HEK293 (cell line): Measurements from ENCODE around the gene NEK11.

Experiments
- CTCF ChIA-PET: fragments of 350-600 bp; formaldehyde crosslinking; extraction: SDS; loops from one replicate; lab custom pipeline; 2021; ENCODE audit warnings: antibody characterized with exemption; lab: Yijun Ruan, JAX
- POLR2A ChIA-PET: fragments of 300-600 bp; formaldehyde crosslinking; extraction: SDS; loops from one replicate; lab custom pipeline; 2020; ENCODE audit warnings: antibody characterized with exemption, inconsistent platforms; lab: Yijun Ruan, JAX
- H3K27ac ChIP-seq: fragments of 200-500 bp; sonication (Bioruptor generic); 2 replicates; pipeline ENCODE4 v1.5.1; 2014; ENCODE audit warnings: low read depth, low read length, control low read depth, inconsistent platforms; ENCODE audit errors: extremely low read depth
- H3K36me3 ChIP-seq, 2 experiments: fragments of 200-500 bp in 1 of 2; sonication (Bioruptor generic) in 1 of 2; 1 replicate in 1 of 2; 2 replicates in 1 of 2; pipeline ENCODE4 v1.5.1; 2014 to 2017; ENCODE audit warnings: inconsistent platforms in 2 of 2, low read length in 2 of 2; ENCODE audit not compliant: control insufficient read depth in 2 of 2, insufficient read depth in 1 of 2
- H3K4me1 ChIP-seq: fragments of 200-500 bp; sonication (Bioruptor generic); 2 replicates; pipeline ENCODE4 v1.5.1; 2014; ENCODE audit warnings: mild to moderate bottlenecking, low read length, inconsistent platforms; ENCODE audit not compliant: control insufficient read depth, insufficient read depth
- H3K4me3 ChIP-seq: 2 replicates; pipeline ENCODE4 v1.5.1; 2011; ENCODE audit warnings: low read depth, mild to moderate bottlenecking, control low read depth, low read length, moderate library complexity
- H3K9me3 ChIP-seq: fragments of 200-500 bp; sonication (Bioruptor generic); 2 replicates; pipeline ENCODE4 v1.5.1; 2014; ENCODE audit warnings: low read depth, low read length, inconsistent platforms; ENCODE audit not compliant: control insufficient read depth, insufficient read depth
- PRDM1 ChIP-seq: fragments of 450-650 bp; formaldehyde crosslinking; IDR thresholded peaks from 2 replicates; pipeline ENCODE4; 2016; ENCODE audit warnings: missing biosample characterization, missing genetic modification characterization
- SP7 ChIP-seq: fragments of 450-650 bp; formaldehyde crosslinking; IDR thresholded peaks from 2 replicates; pipeline ENCODE4 v1.5.1; 2016; ENCODE audit warnings: missing biosample characterization, missing genetic modification characterization
- ZBTB17 ChIP-seq: fragments of 450-650 bp; formaldehyde crosslinking; IDR thresholded peaks from 2 replicates; pipeline ENCODE4 v1.5.1; 2016; ENCODE audit warnings: missing biosample characterization, missing genetic modification characterization
- ZEB2 ChIP-seq: fragments of 450-650 bp; formaldehyde crosslinking; IDR thresholded peaks from 2 replicates; pipeline ENCODE4 v1.5.1; 2016; ENCODE audit warnings: missing biosample characterization, missing genetic modification characterization
- ZNF114 ChIP-seq: fragments of 450-650 bp; formaldehyde crosslinking; IDR thresholded peaks from 2 replicates; pipeline ENCODE4 v1.5.0; 2017; ENCODE audit warnings: missing biosample characterization, missing genetic modification characterization
- ZNF157 ChIP-seq: fragments of 450-650 bp; formaldehyde crosslinking; IDR thresholded peaks from 2 replicates; pipeline ENCODE4 v1.5.1; 2016; ENCODE audit warnings: missing biosample characterization, missing genetic modification characterization
- ZNF169 ChIP-seq: fragments of 450-650 bp; formaldehyde crosslinking; IDR thresholded peaks from 2 replicates; pipeline ENCODE4 v1.5.1; 2016; ENCODE audit warnings: missing biosample characterization, missing genetic modification characterization
- ZNF391 ChIP-seq: fragments of 450-650 bp; formaldehyde crosslinking; IDR thresholded peaks from 2 replicates; pipeline ENCODE4 v1.5.1; 2016; ENCODE audit warnings: low read depth, missing biosample characterization, missing genetic modification characterization, borderline replicate concordance
- TF ChIP-seq, protein P1 (sequence below): fragments of 450-650 bp; formaldehyde crosslinking; IDR thresholded peaks from 2 replicates; pipeline ENCODE4 v1.5.1; 2017; ENCODE audit warnings: missing biosample characterization, missing genetic modification characterization
- TF ChIP-seq, protein P2 (sequence below): fragments of 450-650 bp; formaldehyde crosslinking; IDR thresholded peaks from 2 replicates; pipeline ENCODE4 v1.5.1; 2016; ENCODE audit warnings: missing biosample characterization, missing genetic modification characterization
- TF ChIP-seq, protein P3 (sequence below): sonication (generic); formaldehyde crosslinking; IDR thresholded peaks from 2 replicates; pipeline ENCODE4 v1.8.1; 2022; ENCODE audit warnings: mild to moderate bottlenecking, moderate library complexity, missing genetic modification reagents
- TF ChIP-seq, protein P4 (sequence below): fragments of 450-650 bp; formaldehyde crosslinking; IDR thresholded peaks from 2 replicates; pipeline ENCODE4 v1.5.1; 2016; ENCODE audit warnings: missing biosample characterization, missing genetic modification characterization, borderline replicate concordance
- TF ChIP-seq, protein P5 (sequence below): fragments of 450-650 bp; formaldehyde crosslinking; conservative IDR thresholded peaks from 2 replicates; pipeline ENCODE4 v1.5.1; 2016; ENCODE audit warnings: low read depth, missing biosample characterization, missing genetic modification characterization
- TF ChIP-seq, protein P6 (sequence below): fragments of 450-650 bp; formaldehyde crosslinking; IDR thresholded peaks from 2 replicates; pipeline ENCODE4 v1.5.1; 2016; ENCODE audit warnings: missing biosample characterization, missing genetic modification characterization

NEK11 gene

DNA sequence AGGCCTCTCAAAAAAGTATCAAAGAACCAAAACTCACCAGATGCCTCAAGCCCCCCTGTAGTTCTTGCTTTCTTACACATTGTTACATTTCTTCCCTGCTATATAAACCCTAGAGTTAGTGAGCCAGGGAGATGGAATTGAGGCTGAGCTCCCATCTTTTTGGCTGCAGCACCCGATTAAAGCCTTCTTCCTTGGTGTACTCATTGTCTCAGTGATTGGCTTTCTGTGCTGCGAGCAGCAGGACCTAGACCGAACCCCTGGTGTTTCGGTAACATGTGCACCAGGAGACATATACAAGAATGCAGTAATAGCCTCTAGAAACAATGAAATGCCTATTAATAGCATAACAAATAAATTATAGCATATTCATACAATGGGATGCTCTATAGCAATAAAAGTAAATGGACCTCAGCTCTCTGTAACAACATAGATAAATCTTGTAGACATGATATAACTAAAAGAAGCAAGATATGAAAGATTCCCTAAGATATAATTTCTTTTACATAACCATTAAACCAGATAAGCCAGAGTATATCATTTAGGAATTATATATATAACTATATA lies 174.0 kb downstream of the NEK11 start:
- no peak for TF ChIP-seq ZNF391 (tag by site-specific recombination)
- TF ChIP-seq, protein P1, sequence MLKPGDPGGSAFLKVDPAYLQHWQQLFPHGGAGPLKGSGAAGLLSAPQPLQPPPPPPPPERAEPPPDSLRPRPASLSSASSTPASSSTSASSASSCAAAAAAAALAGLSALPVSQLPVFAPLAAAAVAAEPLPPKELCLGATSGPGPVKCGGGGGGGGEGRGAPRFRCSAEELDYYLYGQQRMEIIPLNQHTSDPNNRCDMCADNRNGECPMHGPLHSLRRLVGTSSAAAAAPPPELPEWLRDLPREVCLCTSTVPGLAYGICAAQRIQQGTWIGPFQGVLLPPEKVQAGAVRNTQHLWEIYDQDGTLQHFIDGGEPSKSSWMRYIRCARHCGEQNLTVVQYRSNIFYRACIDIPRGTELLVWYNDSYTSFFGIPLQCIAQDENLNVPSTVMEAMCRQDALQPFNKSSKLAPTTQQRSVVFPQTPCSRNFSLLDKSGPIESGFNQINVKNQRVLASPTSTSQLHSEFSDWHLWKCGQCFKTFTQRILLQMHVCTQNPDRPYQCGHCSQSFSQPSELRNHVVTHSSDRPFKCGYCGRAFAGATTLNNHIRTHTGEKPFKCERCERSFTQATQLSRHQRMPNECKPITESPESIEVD (tag by site-specific recombination), result no peak
- H3K4me1 ChIP-seq, result no peaks in the 10 kb centered on the region
- ChIA-PET POLR2A (no interaction called here), CTCF (interaction anchor here (0.7 kb wide), 1 partner anchor 128 kb away, joined by 3 read pairs; no protein-coding TSS in a partner anchor)
- no peaks in the 10 kb centered on the region for H3K36me3 ChIP-seq
- H3K27ac ChIP-seq, result no peak overlapping the region
- H3K9me3 ChIP-seq, result no peaks in the 10 kb centered on the region
- no peak overlapping the region for H3K4me3 ChIP-seq

DNA sequence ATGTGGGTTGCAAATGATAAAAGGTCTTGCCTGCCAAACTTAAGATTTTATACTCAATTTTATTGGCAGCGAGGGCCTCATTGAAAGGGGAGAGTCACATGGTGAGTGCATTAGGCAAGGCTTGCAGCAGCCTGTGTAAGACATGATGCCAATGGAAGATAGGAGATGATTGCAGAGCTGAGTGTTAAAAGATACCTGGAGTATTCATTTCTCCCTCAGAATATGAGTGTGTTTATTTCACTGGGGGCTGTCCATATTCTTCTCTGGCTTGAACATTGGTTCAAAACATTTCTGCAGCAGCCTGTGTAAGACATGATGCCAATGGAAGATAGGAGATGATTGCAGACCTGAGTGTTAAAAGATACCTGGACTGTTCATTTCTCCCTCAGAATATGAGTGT lies 189.7 kb downstream of the NEK11 start:
- TF ChIP-seq, protein P2, sequence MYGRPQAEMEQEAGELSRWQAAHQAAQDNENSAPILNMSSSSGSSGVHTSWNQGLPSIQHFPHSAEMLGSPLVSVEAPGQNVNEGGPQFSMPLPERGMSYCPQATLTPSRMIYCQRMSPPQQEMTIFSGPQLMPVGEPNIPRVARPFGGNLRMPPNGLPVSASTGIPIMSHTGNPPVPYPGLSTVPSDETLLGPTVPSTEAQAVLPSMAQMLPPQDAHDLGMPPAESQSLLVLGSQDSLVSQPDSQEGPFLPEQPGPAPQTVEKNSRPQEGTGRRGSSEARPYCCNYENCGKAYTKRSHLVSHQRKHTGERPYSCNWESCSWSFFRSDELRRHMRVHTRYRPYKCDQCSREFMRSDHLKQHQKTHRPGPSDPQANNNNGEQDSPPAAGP (tag by site-specific recombination), result no peak
- TF ChIP-seq ZNF169 (tag by site-specific recombination) (no peak), ZNF157 (no peak), SP7 (tag by site-specific recombination) (no peak), ZBTB17 (tag by site-specific recombination) (0 out of 2 replicates have a peak, but pooled peaks have one; percentile 36)
- TF ChIP-seq, protein P3, sequence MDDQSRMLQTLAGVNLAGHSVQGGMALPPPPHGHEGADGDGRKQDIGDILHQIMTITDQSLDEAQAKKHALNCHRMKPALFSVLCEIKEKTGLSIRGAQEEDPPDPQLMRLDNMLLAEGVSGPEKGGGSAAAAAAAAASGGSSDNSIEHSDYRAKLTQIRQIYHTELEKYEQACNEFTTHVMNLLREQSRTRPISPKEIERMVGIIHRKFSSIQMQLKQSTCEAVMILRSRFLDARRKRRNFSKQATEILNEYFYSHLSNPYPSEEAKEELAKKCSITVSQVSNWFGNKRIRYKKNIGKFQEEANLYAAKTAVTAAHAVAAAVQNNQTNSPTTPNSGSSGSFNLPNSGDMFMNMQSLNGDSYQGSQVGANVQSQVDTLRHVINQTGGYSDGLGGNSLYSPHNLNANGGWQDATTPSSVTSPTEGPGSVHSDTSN (CRISPR knock-in tag), result no peak
- H3K4me1 ChIP-seq, result peaks cover 10% of the 10 kb centered on the region
- ChIA-PET POLR2A (interaction anchor here (1.1 kb wide), 1 partner anchor 165 kb away, joined by 3 read pairs; the partner anchor contains the start of gene NUDT16), CTCF (interaction anchor here (0.6 to 0.7 kb wide), 2 partner anchors 83 to 620 kb away, joined by 3 to 4 read pairs; no protein-coding TSS in a partner anchor)
- no peak overlapping the region for H3K27ac ChIP-seq
- H3K4me3 ChIP-seq, result no peak overlapping the region
- H3K36me3 ChIP-seq, result no peaks in the 10 kb centered on the region
- no peaks in the 10 kb centered on the region for H3K9me3 ChIP-seq

DNA sequence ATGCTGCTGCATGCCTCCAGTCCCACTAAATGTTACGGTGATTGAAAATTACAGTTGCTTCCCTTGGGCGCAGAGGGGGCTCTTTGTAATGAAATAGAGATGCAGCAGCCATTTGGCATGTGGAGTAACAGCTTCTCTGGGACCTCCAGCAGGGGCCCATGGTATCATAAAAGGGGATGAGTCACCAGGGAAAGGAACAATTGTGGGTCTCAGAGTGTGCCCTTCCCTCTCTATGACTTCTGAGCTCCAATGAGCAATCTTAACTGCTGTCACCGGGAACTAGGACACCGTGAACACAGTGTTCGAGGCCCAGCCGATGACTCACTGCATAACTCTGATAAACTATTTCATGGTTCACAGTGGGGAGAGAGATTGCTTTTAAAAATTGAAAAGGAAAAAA lies 190.1 kb downstream of the NEK11 start:
- Histone ChIP-seq H3K36me3 (no peaks in the 10 kb centered on the region), H3K4me1 (peaks cover 10% of the 10 kb centered on the region), H3K27ac (no peak overlapping the region), H3K4me3 (no peak overlapping the region), H3K9me3 (no peaks in the 10 kb centered on the region)
- POLR2A ChIA-PET, result interaction anchor here (1.1 kb wide), 1 partner anchor 165 kb away, joined by 3 read pairs; the partner anchor contains the start of gene NUDT16
- CTCF ChIA-PET, result interaction anchor here (0.7 kb wide), 1 partner anchor 83 kb away, joined by 4 read pairs; no protein-coding TSS in a partner anchor
- TF ChIP-seq ZNF114 (tag by site-specific recombination) (no peak), PRDM1 (tag by site-specific recombination) (peak; percentile 32; the same call in 1 of the 2 replicates), ZEB2 (tag by site-specific recombination) (peak; percentile 72)
- TF ChIP-seq, protein P4, sequence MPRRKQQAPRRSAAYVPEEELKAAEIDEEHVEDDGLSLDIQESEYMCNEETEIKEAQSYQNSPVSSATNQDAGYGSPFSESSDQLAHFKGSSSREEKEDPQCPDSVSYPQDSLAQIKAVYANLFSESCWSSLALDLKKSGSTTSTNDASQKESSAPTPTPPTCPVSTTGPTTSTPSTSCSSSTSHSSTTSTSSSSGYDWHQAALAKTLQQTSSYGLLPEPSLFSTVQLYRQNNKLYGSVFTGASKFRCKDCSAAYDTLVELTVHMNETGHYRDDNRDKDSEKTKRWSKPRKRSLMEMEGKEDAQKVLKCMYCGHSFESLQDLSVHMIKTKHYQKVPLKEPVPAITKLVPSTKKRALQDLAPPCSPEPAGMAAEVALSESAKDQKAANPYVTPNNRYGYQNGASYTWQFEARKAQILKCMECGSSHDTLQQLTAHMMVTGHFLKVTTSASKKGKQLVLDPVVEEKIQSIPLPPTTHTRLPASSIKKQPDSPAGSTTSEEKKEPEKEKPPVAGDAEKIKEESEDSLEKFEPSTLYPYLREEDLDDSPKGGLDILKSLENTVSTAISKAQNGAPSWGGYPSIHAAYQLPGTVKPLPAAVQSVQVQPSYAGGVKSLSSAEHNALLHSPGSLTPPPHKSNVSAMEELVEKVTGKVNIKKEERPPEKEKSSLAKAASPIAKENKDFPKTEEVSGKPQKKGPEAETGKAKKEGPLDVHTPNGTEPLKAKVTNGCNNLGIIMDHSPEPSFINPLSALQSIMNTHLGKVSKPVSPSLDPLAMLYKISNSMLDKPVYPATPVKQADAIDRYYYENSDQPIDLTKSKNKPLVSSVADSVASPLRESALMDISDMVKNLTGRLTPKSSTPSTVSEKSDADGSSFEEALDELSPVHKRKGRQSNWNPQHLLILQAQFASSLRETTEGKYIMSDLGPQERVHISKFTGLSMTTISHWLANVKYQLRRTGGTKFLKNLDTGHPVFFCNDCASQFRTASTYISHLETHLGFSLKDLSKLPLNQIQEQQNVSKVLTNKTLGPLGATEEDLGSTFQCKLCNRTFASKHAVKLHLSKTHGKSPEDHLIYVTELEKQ (tag by site-specific recombination), result peak; percentile 53
- TF ChIP-seq, protein P5, sequence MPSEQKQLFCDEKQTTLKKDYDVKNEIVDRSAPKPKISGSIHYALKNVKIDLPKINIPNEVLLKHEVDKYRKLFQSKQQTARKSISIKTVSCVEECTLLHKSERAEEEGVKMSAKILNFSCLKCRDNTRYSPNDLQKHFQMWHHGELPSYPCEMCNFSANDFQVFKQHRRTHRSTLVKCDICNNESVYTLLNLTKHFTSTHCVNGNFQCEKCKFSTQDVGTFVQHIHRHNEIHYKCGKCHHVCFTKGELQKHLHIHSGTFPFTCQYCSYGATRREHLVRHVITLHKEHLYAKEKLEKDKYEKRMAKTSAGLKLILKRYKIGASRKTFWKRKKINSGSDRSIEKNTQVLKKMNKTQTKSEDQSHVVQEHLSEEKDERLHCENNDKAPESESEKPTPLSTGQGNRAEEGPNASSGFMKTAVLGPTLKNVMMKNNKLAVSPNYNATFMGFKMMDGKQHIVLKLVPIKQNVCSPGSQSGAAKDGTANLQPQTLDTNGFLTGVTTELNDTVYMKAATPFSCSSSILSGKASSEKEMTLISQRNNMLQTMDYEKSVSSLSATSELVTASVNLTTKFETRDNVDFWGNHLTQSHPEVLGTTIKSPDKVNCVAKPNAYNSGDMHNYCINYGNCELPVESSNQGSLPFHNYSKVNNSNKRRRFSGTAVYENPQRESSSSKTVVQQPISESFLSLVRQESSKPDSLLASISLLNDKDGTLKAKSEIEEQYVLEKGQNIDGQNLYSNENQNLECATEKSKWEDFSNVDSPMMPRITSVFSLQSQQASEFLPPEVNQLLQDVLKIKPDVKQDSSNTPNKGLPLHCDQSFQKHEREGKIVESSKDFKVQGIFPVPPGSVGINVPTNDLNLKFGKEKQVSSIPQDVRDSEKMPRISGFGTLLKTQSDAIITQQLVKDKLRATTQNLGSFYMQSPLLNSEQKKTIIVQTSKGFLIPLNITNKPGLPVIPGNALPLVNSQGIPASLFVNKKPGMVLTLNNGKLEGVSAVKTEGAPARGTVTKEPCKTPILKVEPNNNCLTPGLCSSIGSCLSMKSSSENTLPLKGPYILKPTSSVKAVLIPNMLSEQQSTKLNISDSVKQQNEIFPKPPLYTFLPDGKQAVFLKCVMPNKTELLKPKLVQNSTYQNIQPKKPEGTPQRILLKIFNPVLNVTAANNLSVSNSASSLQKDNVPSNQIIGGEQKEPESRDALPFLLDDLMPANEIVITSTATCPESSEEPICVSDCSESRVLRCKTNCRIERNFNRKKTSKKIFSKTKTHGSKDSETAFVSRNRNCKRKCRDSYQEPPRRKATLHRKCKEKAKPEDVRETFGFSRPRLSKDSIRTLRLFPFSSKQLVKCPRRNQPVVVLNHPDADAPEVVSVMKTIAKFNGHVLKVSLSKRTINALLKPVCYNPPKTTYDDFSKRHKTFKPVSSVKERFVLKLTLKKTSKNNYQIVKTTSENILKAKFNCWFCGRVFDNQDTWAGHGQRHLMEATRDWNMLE (tag by site-specific recombination), result 0 out of 2 replicates have a peak, but pooled peaks have one; percentile 14
- TF ChIP-seq, protein P6, sequence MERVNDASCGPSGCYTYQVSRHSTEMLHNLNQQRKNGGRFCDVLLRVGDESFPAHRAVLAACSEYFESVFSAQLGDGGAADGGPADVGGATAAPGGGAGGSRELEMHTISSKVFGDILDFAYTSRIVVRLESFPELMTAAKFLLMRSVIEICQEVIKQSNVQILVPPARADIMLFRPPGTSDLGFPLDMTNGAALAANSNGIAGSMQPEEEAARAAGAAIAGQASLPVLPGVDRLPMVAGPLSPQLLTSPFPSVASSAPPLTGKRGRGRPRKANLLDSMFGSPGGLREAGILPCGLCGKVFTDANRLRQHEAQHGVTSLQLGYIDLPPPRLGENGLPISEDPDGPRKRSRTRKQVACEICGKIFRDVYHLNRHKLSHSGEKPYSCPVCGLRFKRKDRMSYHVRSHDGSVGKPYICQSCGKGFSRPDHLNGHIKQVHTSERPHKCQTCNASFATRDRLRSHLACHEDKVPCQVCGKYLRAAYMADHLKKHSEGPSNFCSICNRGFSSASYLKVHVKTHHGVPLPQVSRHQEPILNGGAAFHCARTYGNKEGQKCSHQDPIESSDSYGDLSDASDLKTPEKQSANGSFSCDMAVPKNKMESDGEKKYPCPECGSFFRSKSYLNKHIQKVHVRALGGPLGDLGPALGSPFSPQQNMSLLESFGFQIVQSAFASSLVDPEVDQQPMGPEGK (tag by site-specific recombination), result peak; percentile 60; the same call in 1 of the 2 replicates
